ENCODE measurements around the gene PPIF. TPM values are rescaled to one million over a fixed set of nuclear protein-coding genes. Genes with fewer than 3 reads are reported as not detected.

PPIF gene
- polyA plus RNA-seq, 1 donor (not counting 4 experiments of a cell fraction or from before 2014, with no cell fraction given): 71.3 TPM

GRCh38 chr10:79299397-79300241 lies 47.6 kb upstream of the PPIF start:
- no peak overlapping the region for H3K9ac ChIP-seq (ENCODE audit: control insufficient read depth, extremely low read depth, insufficient read depth, low read length)
- H3K4me1 ChIP-seq (ENCODE audit: control insufficient read depth, extremely low read depth, insufficient read depth, low read length): peaks cover 22% of the 10 kb centered on the region
- H3K36me3 ChIP-seq (ENCODE audit: control insufficient read depth in 2 of 2, extremely low read depth in 1 of 2, insufficient read depth in 2 of 2, low read length in 2 of 2): peaks cover 22 to 38% of the 10 kb centered on the region in 2 experiments
- FAIRE-seq (no peak), DNase-seq (ENCODE audit: low read depth, low spot score) (no peak)
- H4K20me1 ChIP-seq (ENCODE audit: control insufficient read depth, extremely low read depth, insufficient read depth, low read length): no peaks in the 10 kb centered on the region
- H3K79me2 ChIP-seq (ENCODE audit: control insufficient read depth, insufficient read depth, low read length): no peaks in the 10 kb centered on the region
- peaks cover 2% of the 10 kb centered on the region for H3K9me1 ChIP-seq (ENCODE audit: control insufficient read depth, extremely low read depth, insufficient read depth, low read length)
- peak overlapping the region; percentile 29 for H3K27ac ChIP-seq (ENCODE audit: control insufficient read depth, insufficient read depth, low read length)
- H3K9me3 ChIP-seq (ENCODE audit: control insufficient read depth, low read depth, low read length): no peaks in the 10 kb centered on the region
- no peak for TF ChIP-seq EZH2 (IDR thresholded peaks at IDR 0.05; ENCODE audit: low read length)
- no peak for TF ChIP-seq CTCF (optimal IDR thresholded peaks at IDR 0.05 in 1 of 3, IDR thresholded peaks at IDR 0.05 in 1 of 3, conservative IDR thresholded peaks at IDR 0.05 in 1 of 3; ENCODE audit: extremely low read depth in 1 of 3, insufficient read depth in 2 of 3, low read length in 3 of 3)
- dilution Hi-C loops (cut with MboI; ENCODE audit: extremely low pct_ligation_motif_present, low sequenced_read_pairs): no loop called here
- H3K27me3 ChIP-seq (ENCODE audit: control insufficient read depth, extremely low read depth, insufficient read depth, low read length): no peaks in the 10 kb centered on the region
- H2AFZ ChIP-seq (ENCODE audit: control insufficient read depth, low read length): no peak overlapping the region
- no peak overlapping the region for H3K4me2 ChIP-seq (ENCODE audit: control insufficient read depth, extremely low read depth, insufficient read depth, low read depth, low read length)
- no peak overlapping the region for H3K4me3 ChIP-seq (ENCODE audit: control insufficient read depth in 2 of 3, extremely low read depth in 1 of 3, insufficient read depth in 2 of 3, low read depth in 1 of 3, low read length in 3 of 3)

DNA sequence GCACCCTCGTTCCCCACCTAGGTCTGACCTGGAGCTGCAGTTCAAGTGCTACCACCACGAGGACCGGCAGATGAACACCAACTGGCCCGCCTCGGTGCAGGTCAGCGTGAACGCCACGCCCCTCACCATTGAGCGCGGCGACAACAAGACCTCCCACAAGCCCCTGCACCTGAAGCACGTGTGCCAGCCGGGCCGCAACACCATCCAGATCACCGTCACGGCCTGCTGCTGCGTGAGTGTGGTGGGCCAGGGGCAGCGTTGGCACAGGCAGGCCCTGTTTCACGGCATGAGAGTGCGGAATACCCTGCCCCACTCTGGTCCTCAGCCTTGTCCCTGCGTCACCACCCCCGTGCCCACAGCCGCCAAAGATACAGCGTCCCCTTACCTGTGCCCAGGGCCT lies 46.6 kb upstream of the PPIF start:
- H3K9ac ChIP-seq (ENCODE audit: control insufficient read depth, extremely low read depth, insufficient read depth, low read length): no peak overlapping the region
- FAIRE-seq (no peak), DNase-seq (ENCODE audit: low read depth, low spot score) (no peak)
- H3K36me3 ChIP-seq (ENCODE audit: control insufficient read depth in 2 of 2, extremely low read depth in 1 of 2, insufficient read depth in 2 of 2, low read length in 2 of 2): peaks cover 22 to 35% of the 10 kb centered on the region in 2 experiments
- no peaks in the 10 kb centered on the region for H3K79me2 ChIP-seq (ENCODE audit: control insufficient read depth, insufficient read depth, low read length)
- no peak overlapping the region for H3K4me3 ChIP-seq (ENCODE audit: control insufficient read depth in 2 of 3, extremely low read depth in 1 of 3, insufficient read depth in 2 of 3, low read depth in 1 of 3, low read length in 3 of 3)
- no peak overlapping the region for H3K27ac ChIP-seq (ENCODE audit: control insufficient read depth, insufficient read depth, low read length)
- H3K9me3 ChIP-seq (ENCODE audit: control insufficient read depth, low read depth, low read length): no peaks in the 10 kb centered on the region
- peaks cover 2% of the 10 kb centered on the region for H3K9me1 ChIP-seq (ENCODE audit: control insufficient read depth, extremely low read depth, insufficient read depth, low read length)
- dilution Hi-C loops (cut with MboI; ENCODE audit: extremely low pct_ligation_motif_present, low sequenced_read_pairs): no loop called here
- no peak overlapping the region for H3K4me2 ChIP-seq (ENCODE audit: control insufficient read depth, extremely low read depth, insufficient read depth, low read depth, low read length)
- TF ChIP-seq CTCF (optimal IDR thresholded peaks at IDR 0.05 in 1 of 3, IDR thresholded peaks at IDR 0.05 in 1 of 3, conservative IDR thresholded peaks at IDR 0.05 in 1 of 3; ENCODE audit: extremely low read depth in 1 of 3, insufficient read depth in 2 of 3, low read length in 3 of 3): no peak
- no peak for TF ChIP-seq EZH2 (IDR thresholded peaks at IDR 0.05; ENCODE audit: low read length)
- H3K4me1 ChIP-seq (ENCODE audit: control insufficient read depth, extremely low read depth, insufficient read depth, low read length): peaks cover 24% of the 10 kb centered on the region
- no peak overlapping the region for H2AFZ ChIP-seq (ENCODE audit: control insufficient read depth, low read length)
- H4K20me1 ChIP-seq (ENCODE audit: control insufficient read depth, extremely low read depth, insufficient read depth, low read length): no peaks in the 10 kb centered on the region
- H3K27me3 ChIP-seq (ENCODE audit: control insufficient read depth, extremely low read depth, insufficient read depth, low read length): no peaks in the 10 kb centered on the region

Data from keratinocyte (primary cell).